ENCODE data around the gene SYMPK.

Gene SYMPK

DNA sequence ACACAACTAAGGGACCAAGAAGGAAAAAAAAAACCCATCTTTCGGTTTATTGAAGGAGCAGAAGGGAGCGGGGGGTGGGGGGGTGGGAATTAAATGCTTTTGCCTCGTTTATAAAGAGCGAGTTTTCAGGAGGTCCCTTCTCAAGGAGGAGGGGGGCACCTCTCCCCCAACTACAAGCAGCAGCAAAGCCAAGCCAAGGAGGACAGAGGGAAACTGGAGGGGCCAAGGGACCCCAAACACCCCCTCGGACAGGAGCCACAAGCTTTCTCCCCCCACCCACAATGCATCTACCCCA, 20.6 kb upstream of the SYMPK start:
- H3K27ac ChIP-seq (ENCODE audit: low read length) = no peak overlapping the region
- H3K4me2 ChIP-seq (ENCODE audit: low read length) = peak overlapping the region; percentile 49
- no peaks in the 10 kb centered on the region for H3K27me3 ChIP-seq (ENCODE audit: low read depth, low read length)
- H3K9ac ChIP-seq (ENCODE audit: low read length) = no peak overlapping the region
- H3K4me1 ChIP-seq (ENCODE audit: low read length) = peaks cover 36% of the 10 kb centered on the region
- peaks cover 11% of the 10 kb centered on the region for H3K36me3 ChIP-seq (replicated peaks; ENCODE audit: low read depth, low read length)
- peak overlapping the region; percentile 54 for H3K4me3 ChIP-seq (ENCODE audit: low read length)
- H4K20me1 ChIP-seq (ENCODE audit: insufficient read depth, low read length) = no peaks in the 10 kb centered on the region
- no peaks in the 10 kb centered on the region for H3K9me3 ChIP-seq (ENCODE audit: insufficient read depth, low read length)
- no peak for TF ChIP-seq EZH2phosphoT487 (IDR thresholded peaks at IDR 0.05; ENCODE audit: low read depth)
- TF ChIP-seq, protein P1, sequence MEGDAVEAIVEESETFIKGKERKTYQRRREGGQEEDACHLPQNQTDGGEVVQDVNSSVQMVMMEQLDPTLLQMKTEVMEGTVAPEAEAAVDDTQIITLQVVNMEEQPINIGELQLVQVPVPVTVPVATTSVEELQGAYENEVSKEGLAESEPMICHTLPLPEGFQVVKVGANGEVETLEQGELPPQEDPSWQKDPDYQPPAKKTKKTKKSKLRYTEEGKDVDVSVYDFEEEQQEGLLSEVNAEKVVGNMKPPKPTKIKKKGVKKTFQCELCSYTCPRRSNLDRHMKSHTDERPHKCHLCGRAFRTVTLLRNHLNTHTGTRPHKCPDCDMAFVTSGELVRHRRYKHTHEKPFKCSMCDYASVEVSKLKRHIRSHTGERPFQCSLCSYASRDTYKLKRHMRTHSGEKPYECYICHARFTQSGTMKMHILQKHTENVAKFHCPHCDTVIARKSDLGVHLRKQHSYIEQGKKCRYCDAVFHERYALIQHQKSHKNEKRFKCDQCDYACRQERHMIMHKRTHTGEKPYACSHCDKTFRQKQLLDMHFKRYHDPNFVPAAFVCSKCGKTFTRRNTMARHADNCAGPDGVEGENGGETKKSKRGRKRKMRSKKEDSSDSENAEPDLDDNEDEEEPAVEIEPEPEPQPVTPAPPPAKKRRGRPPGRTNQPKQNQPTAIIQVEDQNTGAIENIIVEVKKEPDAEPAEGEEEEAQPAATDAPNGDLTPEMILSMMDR (IDR thresholded peaks at IDR 0.05; ENCODE audit: low read depth, low read length) = no peak
- H2AFZ ChIP-seq (ENCODE audit: low read depth, low read length) = no peak overlapping the region
- H3K79me2 ChIP-seq (ENCODE audit: low read length) = peaks cover 21% of the 10 kb centered on the region

DNA sequence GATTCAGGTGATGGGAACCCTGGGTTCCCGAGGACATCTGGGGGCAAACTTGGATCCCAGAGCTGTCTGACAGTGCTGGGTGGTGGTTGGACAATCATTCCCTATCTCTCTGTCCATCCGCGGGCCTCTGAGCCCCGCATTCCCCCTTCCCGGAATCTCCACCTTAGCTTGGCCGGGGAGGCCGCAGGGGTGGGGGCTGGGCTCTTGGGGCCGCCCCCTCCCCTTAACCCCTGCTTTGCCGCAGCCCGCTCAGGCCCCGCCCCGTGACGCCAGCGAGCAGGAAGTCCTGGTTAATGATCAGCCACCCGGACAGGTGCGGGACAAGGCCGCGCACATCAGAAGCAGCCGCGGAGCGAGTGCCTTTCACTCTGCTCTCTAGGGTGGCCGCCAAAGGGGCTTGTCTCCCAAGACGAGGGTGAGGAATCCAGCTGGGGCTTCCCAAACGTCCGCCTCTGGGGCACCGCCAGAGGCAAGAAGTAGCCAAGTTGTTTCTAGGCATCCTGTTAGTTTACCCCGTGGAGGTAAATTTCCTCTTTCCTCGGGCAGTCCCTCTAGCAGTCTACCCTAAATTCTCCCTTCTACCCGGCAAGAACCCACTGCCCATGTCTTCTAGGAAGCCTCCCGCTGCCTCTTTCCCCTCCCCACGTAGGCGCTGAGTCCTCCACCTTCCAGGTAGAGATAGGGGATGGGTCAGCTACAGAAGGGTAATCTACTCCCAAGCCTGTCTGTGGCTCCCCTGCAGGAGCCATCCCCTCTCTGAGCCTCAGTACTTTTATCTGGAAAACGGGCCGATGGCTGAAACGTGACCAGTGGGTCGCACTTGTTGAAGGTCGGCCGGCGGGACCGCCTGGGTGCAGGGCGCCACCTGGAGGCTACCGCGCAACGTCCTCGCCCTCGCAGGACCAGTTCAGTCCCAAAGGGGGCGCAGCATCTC, 20.0 kb upstream of the SYMPK start:
- Histone ChIP-seq H3K4me1 (ENCODE audit: low read length) (peaks cover 39% of the 10 kb centered on the region), H3K79me2 (ENCODE audit: low read length) (peaks cover 21% of the 10 kb centered on the region), H2AFZ (ENCODE audit: low read depth, low read length) (no peak overlapping the region), H3K4me2 (ENCODE audit: low read length) (peak overlapping the region; percentile 99), H3K9me3 (ENCODE audit: insufficient read depth, low read length) (no peaks in the 10 kb centered on the region), H3K27me3 (ENCODE audit: low read depth, low read length) (no peaks in the 10 kb centered on the region), H3K9ac (ENCODE audit: low read length) (peak overlapping the region; percentile 96), H3K4me3 (ENCODE audit: low read length) (peak overlapping the region; percentile 86), H3K36me3 (replicated peaks; ENCODE audit: low read depth, low read length) (peaks cover 11% of the 10 kb centered on the region), H3K27ac (ENCODE audit: low read length) (peak overlapping the region; percentile 84), H4K20me1 (ENCODE audit: insufficient read depth, low read length) (no peaks in the 10 kb centered on the region)
- TF ChIP-seq, protein P1 (IDR thresholded peaks at IDR 0.05; ENCODE audit: low read depth, low read length) = peak; percentile 99
- no peak for TF ChIP-seq EZH2phosphoT487 (IDR thresholded peaks at IDR 0.05; ENCODE audit: low read depth)

DNA sequence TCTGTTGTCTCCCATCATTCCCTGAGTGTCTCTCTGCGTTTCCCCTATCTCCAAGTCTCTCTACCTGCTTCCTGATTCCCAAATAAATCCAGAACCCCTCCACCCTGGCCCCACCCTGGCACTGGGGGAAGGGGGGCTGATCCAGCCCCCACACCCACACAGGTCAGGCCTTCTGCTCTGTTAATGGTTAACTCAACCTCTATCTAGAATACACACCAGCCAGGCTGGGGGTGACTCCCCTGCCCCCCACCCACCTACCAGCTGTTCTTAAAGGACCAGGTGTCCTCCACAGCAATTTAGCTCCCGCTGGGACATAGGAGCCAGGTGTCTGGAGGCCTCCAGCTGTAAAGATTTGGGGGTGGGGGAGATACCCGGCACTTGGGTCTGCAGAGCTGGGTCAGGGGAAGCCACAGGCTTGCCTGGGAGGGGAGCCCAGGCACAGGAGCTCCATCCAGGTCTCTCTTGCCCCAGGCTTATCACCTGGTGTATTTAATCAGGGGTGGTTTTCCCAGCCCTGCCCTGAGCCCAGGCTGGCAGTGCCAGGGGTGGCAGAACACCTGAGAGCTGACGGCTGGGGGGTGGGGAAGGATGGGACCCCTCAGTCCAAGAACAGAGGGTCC, 19.1 kb upstream of the SYMPK start:
- Histone ChIP-seq H4K20me1 (ENCODE audit: insufficient read depth, low read length) (no peaks in the 10 kb centered on the region), H3K4me3 (ENCODE audit: low read length) (peak overlapping the region; percentile 86), H2AFZ (ENCODE audit: low read depth, low read length) (peak overlapping the region; percentile 1; the same call in 1 of the 2 replicates), H3K9me3 (ENCODE audit: insufficient read depth, low read length) (no peaks in the 10 kb centered on the region), H3K27ac (ENCODE audit: low read length) (peak overlapping the region; percentile 84), H3K9ac (ENCODE audit: low read length) (peak overlapping the region; percentile 96), H3K79me2 (ENCODE audit: low read length) (peaks cover 21% of the 10 kb centered on the region), H3K27me3 (ENCODE audit: low read depth, low read length) (no peaks in the 10 kb centered on the region), H3K4me2 (ENCODE audit: low read length) (peak overlapping the region; percentile 99), H3K36me3 (replicated peaks; ENCODE audit: low read depth, low read length) (peaks cover 11% of the 10 kb centered on the region), H3K4me1 (ENCODE audit: low read length) (peaks cover 37% of the 10 kb centered on the region)
- TF ChIP-seq EZH2phosphoT487 (IDR thresholded peaks at IDR 0.05; ENCODE audit: low read depth) = no peak
- TF ChIP-seq, protein P1 (IDR thresholded peaks at IDR 0.05; ENCODE audit: low read depth, low read length) = no peak
